ENCODE results near the gene UNC80. TPM values are rescaled to one million over a fixed set of nuclear protein-coding genes. Genes with fewer than 3 reads are reported as not detected.

The UNC80 gene
- total RNA-seq, 1 experiment from 2014 or later: not detected

- Histone ChIP-seq H3K36me3 (ENCODE audit: low read depth) (no peaks in the 10 kb centered on the region), H3K4me3 (no peak overlapping the region), H3K4me2 (no peak overlapping the region), H3K27ac (no peak overlapping the region), H3K79me2 (ENCODE audit: low read depth) (no peaks in the 10 kb centered on the region), H3F3A (ENCODE audit: insufficient read depth, low read depth) (no peaks in the 10 kb centered on the region), H3K27me3 (ENCODE audit: insufficient read depth, low read depth) (no peaks in the 10 kb centered on the region), H4K20me1 (ENCODE audit: insufficient read depth) (no peaks in the 10 kb centered on the region), H3K4me1 (replicated peaks; ENCODE audit: insufficient read depth) (no peaks in the 10 kb centered on the region), H3K9me3 (ENCODE audit: insufficient read depth, low read depth) (no peaks in the 10 kb centered on the region), H2AFZ (no peak overlapping the region), H3K9me2 (ENCODE audit: insufficient read depth) (no peaks in the 10 kb centered on the region)
- ChIA-PET POLR2A (ENCODE audit: unreplicated experiment) (no interaction called here), CTCF (no interaction called here)
- intact Hi-C loops (cut with micrococcal nuclease; ENCODE audit: unreplicated experiment): no loop called here
- no peak for DNase-seq
- no peak for TF ChIP-seq EZH2 (IDR thresholded peaks at IDR 0.05; ENCODE audit: low read depth)
- TF ChIP-seq, protein P1, sequence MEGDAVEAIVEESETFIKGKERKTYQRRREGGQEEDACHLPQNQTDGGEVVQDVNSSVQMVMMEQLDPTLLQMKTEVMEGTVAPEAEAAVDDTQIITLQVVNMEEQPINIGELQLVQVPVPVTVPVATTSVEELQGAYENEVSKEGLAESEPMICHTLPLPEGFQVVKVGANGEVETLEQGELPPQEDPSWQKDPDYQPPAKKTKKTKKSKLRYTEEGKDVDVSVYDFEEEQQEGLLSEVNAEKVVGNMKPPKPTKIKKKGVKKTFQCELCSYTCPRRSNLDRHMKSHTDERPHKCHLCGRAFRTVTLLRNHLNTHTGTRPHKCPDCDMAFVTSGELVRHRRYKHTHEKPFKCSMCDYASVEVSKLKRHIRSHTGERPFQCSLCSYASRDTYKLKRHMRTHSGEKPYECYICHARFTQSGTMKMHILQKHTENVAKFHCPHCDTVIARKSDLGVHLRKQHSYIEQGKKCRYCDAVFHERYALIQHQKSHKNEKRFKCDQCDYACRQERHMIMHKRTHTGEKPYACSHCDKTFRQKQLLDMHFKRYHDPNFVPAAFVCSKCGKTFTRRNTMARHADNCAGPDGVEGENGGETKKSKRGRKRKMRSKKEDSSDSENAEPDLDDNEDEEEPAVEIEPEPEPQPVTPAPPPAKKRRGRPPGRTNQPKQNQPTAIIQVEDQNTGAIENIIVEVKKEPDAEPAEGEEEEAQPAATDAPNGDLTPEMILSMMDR (conservative IDR thresholded peaks at IDR 0.05): no peak
- no TSS peak for BruUV-seq (replicated peaks)
Measured at GRCh38 chr2:209767316-209767715, 4.3 kb upstream of the UNC80 start.

GRCh38 chr2:209768557-209768956 is 3.1 kb upstream of the UNC80 start:
- Histone ChIP-seq H3K27me3 (ENCODE audit: insufficient read depth, low read depth) (no peaks in the 10 kb centered on the region), H3K9me3 (ENCODE audit: insufficient read depth, low read depth) (no peaks in the 10 kb centered on the region), H2AFZ (no peak overlapping the region), H3K9me2 (ENCODE audit: insufficient read depth) (no peaks in the 10 kb centered on the region), H3K36me3 (ENCODE audit: low read depth) (no peaks in the 10 kb centered on the region), H3K79me2 (ENCODE audit: low read depth) (no peaks in the 10 kb centered on the region), H3K4me1 (replicated peaks; ENCODE audit: insufficient read depth) (no peaks in the 10 kb centered on the region), H3F3A (ENCODE audit: insufficient read depth, low read depth) (no peaks in the 10 kb centered on the region), H4K20me1 (ENCODE audit: insufficient read depth) (no peaks in the 10 kb centered on the region), H3K27ac (no peak overlapping the region), H3K4me2 (no peak overlapping the region), H3K4me3 (no peak overlapping the region)
- BruUV-seq (replicated peaks): no TSS peak
- intact Hi-C loops (cut with micrococcal nuclease; ENCODE audit: unreplicated experiment): no loop called here
- ChIA-PET CTCF (no interaction called here), POLR2A (ENCODE audit: unreplicated experiment) (no interaction called here)
- no peak for DNase-seq
- TF ChIP-seq, protein P1 (conservative IDR thresholded peaks at IDR 0.05): no peak
- TF ChIP-seq EZH2 (IDR thresholded peaks at IDR 0.05; ENCODE audit: low read depth): no peak

DNA sequence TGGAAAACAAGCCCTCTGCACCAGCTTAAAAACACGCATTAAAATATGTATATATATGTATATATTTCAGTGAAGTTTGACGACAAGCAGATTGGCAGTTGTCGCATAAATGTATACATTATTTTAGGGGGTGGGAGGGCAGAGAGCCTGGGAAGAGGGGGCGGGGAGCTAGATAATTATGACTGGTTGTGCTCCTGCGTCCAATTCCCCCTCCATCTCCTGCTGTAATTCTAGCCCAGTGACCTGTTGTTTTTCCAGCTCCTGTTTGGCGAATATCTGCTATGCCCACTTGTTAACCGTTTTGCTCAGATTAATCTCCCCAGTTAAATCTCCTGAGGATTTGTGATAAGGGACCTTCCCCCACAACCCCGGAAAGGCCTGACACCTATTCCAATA is 656 bp downstream of the UNC80 start:
- Histone ChIP-seq H3K79me2 (ENCODE audit: low read depth) (no peaks in the 10 kb centered on the region), H3K9me2 (ENCODE audit: insufficient read depth) (no peaks in the 10 kb centered on the region), H2AFZ (no peak overlapping the region), H3K4me1 (replicated peaks; ENCODE audit: insufficient read depth) (no peaks in the 10 kb centered on the region), H3K27ac (no peak overlapping the region), H3K27me3 (ENCODE audit: insufficient read depth, low read depth) (no peaks in the 10 kb centered on the region), H3F3A (ENCODE audit: insufficient read depth, low read depth) (no peaks in the 10 kb centered on the region), H3K36me3 (ENCODE audit: low read depth) (no peaks in the 10 kb centered on the region), H3K9me3 (ENCODE audit: insufficient read depth, low read depth) (no peaks in the 10 kb centered on the region), H3K4me3 (no peak overlapping the region), H3K4me2 (no peak overlapping the region), H4K20me1 (ENCODE audit: insufficient read depth) (no peaks in the 10 kb centered on the region)
- no peak for DNase-seq
- POLR2A ChIA-PET (ENCODE audit: unreplicated experiment): no interaction called here
- TF ChIP-seq, protein P1 (conservative IDR thresholded peaks at IDR 0.05): no peak
- no peak for TF ChIP-seq EZH2 (IDR thresholded peaks at IDR 0.05; ENCODE audit: low read depth)
- CTCF ChIA-PET: no interaction called here
- BruUV-seq (replicated peaks): no TSS peak
- intact Hi-C loops (cut with micrococcal nuclease; ENCODE audit: unreplicated experiment): no loop called here

All from PC-9 (cell line).